WERI-Rb-1 (cell line): Measurements from ENCODE around the gene HELZ.
A peak's percentile ranks its signal among the peaks of the same experiment; 100 is the strongest.
"Not testable (repeated sequence)": the region's sequence is repeated elsewhere in the genome, so short reads cannot be mapped to it uniquely, and the experiment has no call there.

Source experiments
- DNase-seq: peaks from one replicate; pipeline ENCODE4 v3.0.0-alpha.2; 2020
- H3K27ac ChIP-seq: fragments of 250-450 bp; sonication (Bioruptor Pico); 2 replicates; pipeline ENCODE4 v1.5.1; 2020; ENCODE audit warnings: mild to moderate bottlenecking, moderate library complexity
- H3K27me3 ChIP-seq: fragments of 250-450 bp; sonication (Bioruptor Pico); 2 replicates; pipeline ENCODE4 v1.5.1; 2021; ENCODE audit warnings: mild to moderate bottlenecking, low read depth, moderate library complexity; ENCODE audit not compliant: insufficient read depth, severe bottlenecking
- H3K36me3 ChIP-seq: fragments of 250-450 bp; sonication (Bioruptor Pico); 2 replicates; pipeline ENCODE4 v1.5.1; 2020; ENCODE audit warnings: mild to moderate bottlenecking, moderate library complexity
- H3K4me3 ChIP-seq: 2 replicates; pipeline ENCODE4 v1.5.1; 2011; ENCODE audit warnings: low read depth, mild to moderate bottlenecking, control low read depth, low read length
- H3K9me3 ChIP-seq: fragments of 250-450 bp; sonication (Bioruptor Pico); 2 replicates; pipeline ENCODE4 v1.5.1; 2021; ENCODE audit warnings: mild to moderate bottlenecking, moderate library complexity; ENCODE audit not compliant: severe bottlenecking
- CTCF ChIP-seq: IDR thresholded peaks from 2 replicates; pipeline ENCODE4 v1.5.1; 2011; ENCODE audit warnings: low read depth, mild to moderate bottlenecking, control low read depth, inconsistent platforms, low read length

HELZ gene

GRCh38 chr17:67044016-67044772 lies 200.8 kb downstream of the HELZ start, which contains the start of gene CACNG1:
Gene CACNG1 (plus strand): TSS chr17:67044554. CDS start chr17:67044661, 107 bp downstream.
- no peaks in the 10 kb centered on the region for H3K36me3 ChIP-seq
- TF ChIP-seq CTCF, result no peak
- H3K9me3 ChIP-seq, result peaks cover 20% of the 10 kb centered on the region
- no peak for DNase-seq
- no peak within 1 kb of the TSS for H3K4me3 ChIP-seq
- no peaks in the 10 kb centered on the region for H3K27me3 ChIP-seq
- no peak within 1 kb of the TSS for H3K27ac ChIP-seq

- no peaks in the 10 kb centered on the region for H3K27me3 ChIP-seq
- no peak overlapping the region for H3K4me3 ChIP-seq
- TF ChIP-seq CTCF, result no peak
- no peak overlapping the region for H3K27ac ChIP-seq
- no peak for DNase-seq
- no peaks in the 10 kb centered on the region for H3K36me3 ChIP-seq
- peaks cover 13% of the 10 kb centered on the region for H3K9me3 ChIP-seq
These were observed 201.7 kb downstream of the HELZ start for GRCh38 chr17:67043283-67043682.

GRCh38 chr17:67041941-67042899 lies 202.8 kb downstream of the HELZ start:
- peak; percentile 48 for DNase-seq
- no peak overlapping the region for H3K27ac ChIP-seq

GRCh38 chr17:67041531-67041930 lies 203.5 kb downstream of the HELZ start:
- H3K27ac ChIP-seq, result no peak overlapping the region
- peaks cover 5% of the 10 kb centered on the region for H3K9me3 ChIP-seq
- H3K36me3 ChIP-seq, result no peaks in the 10 kb centered on the region
- peak; percentile 30; the same call in 1 of the 2 replicates for TF ChIP-seq CTCF
- no peak for DNase-seq
- H3K27me3 ChIP-seq, result no peaks in the 10 kb centered on the region
- H3K4me3 ChIP-seq, result no peak overlapping the region

More at GRCh38 chr17:67041941-67042899, 202.8 kb downstream of the HELZ start:
- no peak overlapping the region for H3K4me3 ChIP-seq
- TF ChIP-seq CTCF, result no peak
- H3K27me3 ChIP-seq, result no peaks in the 10 kb centered on the region
- H3K9me3 ChIP-seq, result peaks cover 5% of the 10 kb centered on the region
- H3K36me3 ChIP-seq, result no peaks in the 10 kb centered on the region

- H3K27me3 ChIP-seq, H3K4me3 ChIP-seq, H3K36me3 ChIP-seq: not testable (repeated sequence)
These were observed 203.9 kb downstream of the HELZ start for GRCh38 chr17:67041119-67041518.

GRCh38 chr17:67040652-67041051 lies 204.3 kb downstream of the HELZ start:
- Histone ChIP-seq H3K27me3 (no peaks in the 10 kb centered on the region), H3K4me3 (no peak overlapping the region), H3K9me3 (peaks cover 9% of the 10 kb centered on the region), H3K36me3 (no peaks in the 10 kb centered on the region), H3K27ac (no peak overlapping the region)
- no peak for TF ChIP-seq CTCF
- DNase-seq, result no peak

More at GRCh38 chr17:67041119-67041518, 203.9 kb downstream of the HELZ start:
- not testable (repeated sequence) for H3K9me3 ChIP-seq, DNase-seq, H3K27ac ChIP-seq
